Type B pancreatic cell (in vitro differentiated cells): ENCODE measurements around the gene NPL. TPM values are rescaled to one million over a fixed set of nuclear protein-coding genes. Genes with fewer than 3 reads are reported as not detected.

ENCODE experiments used
- DNase-seq: peaks from one replicate; pipeline ENCODE4 v3.0.0; 2021; ENCODE audit warnings: mixed read lengths; ENCODE audit not compliant: unreplicated experiment; ENCODE audit errors: extremely low spot score
- H3K27ac Mint-ChIP-seq: 2 replicates; pipeline ENCODE4 v1.8.0; 2021; ENCODE audit warnings: mild to moderate bottlenecking, mixed read lengths
- H3K27me3 Mint-ChIP-seq: 2 replicates; pipeline ENCODE4 v1.8.0; 2021; ENCODE audit warnings: mixed read lengths
- H3K36me3 Mint-ChIP-seq: 2 replicates; pipeline ENCODE4 v1.8.0; 2021; ENCODE audit warnings: mixed read lengths
- H3K4me1 Mint-ChIP-seq: one replicate; pipeline ENCODE4 v1.8.0; 2021; ENCODE audit warnings: mixed read lengths; ENCODE audit not compliant: unreplicated experiment
- H3K4me3 Mint-ChIP-seq: 2 replicates; pipeline ENCODE4 v1.8.0; 2021; ENCODE audit warnings: mild to moderate bottlenecking, mixed read lengths
- H3K9me3 Mint-ChIP-seq: 2 replicates; pipeline ENCODE4 v1.8.0; 2021; ENCODE audit warnings: mixed read lengths
- CTCF ChIP-seq: fragments of 200-600 bp; sonication (generic); conservative IDR thresholded peaks from 2 replicates; pipeline ENCODE4 v1.5.0; 2021; ENCODE audit warnings: antibody characterized with exemption, mild to moderate bottlenecking
- total RNA-seq: library from RNA; stranded (reverse); gene quantifications from 2 replicates; pipeline ENCODE4 v1.2.1, GENCODE V29; 2021; ENCODE audit warnings: low replicate concordance

Gene NPL
- total RNA-seq, 1 donor from 2014 or later, result 4.6 TPM

GRCh38 chr1:182764029-182764727 is 25.4 kb upstream of the NPL start:
- no peak for DNase-seq
- H3K27me3 Mint-ChIP-seq, result peaks cover 3% of the 10 kb centered on the region
- H3K27ac Mint-ChIP-seq, result no peak overlapping the region
- no peak overlapping the region for H3K4me3 Mint-ChIP-seq
- H3K36me3 Mint-ChIP-seq, result peaks cover 5% of the 10 kb centered on the region
- peaks cover 16% of the 10 kb centered on the region for H3K4me1 Mint-ChIP-seq
- no peak for TF ChIP-seq CTCF
- no peaks in the 10 kb centered on the region for H3K9me3 Mint-ChIP-seq

- peaks cover 5% of the 10 kb centered on the region for H3K36me3 Mint-ChIP-seq
- no peaks in the 10 kb centered on the region for H3K9me3 Mint-ChIP-seq
- no peak overlapping the region for H3K27ac Mint-ChIP-seq
- DNase-seq, result no peak
- no peak overlapping the region for H3K4me3 Mint-ChIP-seq
- H3K4me1 Mint-ChIP-seq, result peaks cover 16% of the 10 kb centered on the region
- peaks cover 3% of the 10 kb centered on the region for H3K27me3 Mint-ChIP-seq
- TF ChIP-seq CTCF, result no peak
These were observed 24.2 kb upstream of the NPL start for GRCh38 chr1:182765391-182765790.

- Mint-ChIP-seq H3K27ac (no peak overlapping the region), H3K4me3 (no peak overlapping the region)
- DNase-seq, result no peak
These were observed 23.5 kb upstream of the NPL start for GRCh38 chr1:182766050-182766449.

GRCh38 chr1:182766881-182767645 is 22.5 kb upstream of the NPL start:
- H3K9me3 Mint-ChIP-seq, result no peaks in the 10 kb centered on the region
- no peaks in the 10 kb centered on the region for H3K36me3 Mint-ChIP-seq
- H3K27ac Mint-ChIP-seq, result no peak overlapping the region
- DNase-seq, result no peak
- no peak overlapping the region for H3K4me3 Mint-ChIP-seq
- peaks cover 16% of the 10 kb centered on the region for H3K4me1 Mint-ChIP-seq
- H3K27me3 Mint-ChIP-seq, result peaks cover 3% of the 10 kb centered on the region
- TF ChIP-seq CTCF, result no peak

More at GRCh38 chr1:182766050-182766449, 23.5 kb upstream of the NPL start:
- no peak for TF ChIP-seq CTCF
- Mint-ChIP-seq H3K36me3 (peaks cover 5% of the 10 kb centered on the region), H3K4me1 (peaks cover 16% of the 10 kb centered on the region), H3K9me3 (no peaks in the 10 kb centered on the region), H3K27me3 (peaks cover 3% of the 10 kb centered on the region)

GRCh38 chr1:182768963-182769362 is 20.6 kb upstream of the NPL start:
- H3K4me1 Mint-ChIP-seq, result peaks cover 12% of the 10 kb centered on the region
- H3K4me3 Mint-ChIP-seq, result no peak overlapping the region
- no peak for DNase-seq
- no peak for TF ChIP-seq CTCF
- no peaks in the 10 kb centered on the region for H3K36me3 Mint-ChIP-seq
- no peaks in the 10 kb centered on the region for H3K9me3 Mint-ChIP-seq
- peaks cover 3% of the 10 kb centered on the region for H3K27me3 Mint-ChIP-seq
- H3K27ac Mint-ChIP-seq, result no peak overlapping the region
